Progenitor cell of endocrine pancreas (in vitro differentiated cells): ENCODE results near the gene ZBTB5. TPM values are rescaled to one million over a fixed set of nuclear protein-coding genes. Genes with fewer than 3 reads are reported as not detected.

Experiments used
- DNase-seq: peaks from one replicate; pipeline ENCODE4 v3.0.0; 2021; ENCODE audit warnings: low spot score; ENCODE audit not compliant: unreplicated experiment
- H3K27ac Mint-ChIP-seq: 2 replicates; pipeline ENCODE4 v1.8.0; 2021; ENCODE audit warnings: mild to moderate bottlenecking, moderate library complexity, mixed read lengths
- H3K27me3 Mint-ChIP-seq: 2 replicates; pipeline ENCODE4 v1.8.0; 2021; ENCODE audit warnings: mixed read lengths
- H3K36me3 Mint-ChIP-seq: 2 replicates; pipeline ENCODE4 v1.8.0; 2022; ENCODE audit warnings: mixed read lengths; ENCODE audit not compliant: insufficient read depth
- H3K4me1 Mint-ChIP-seq: 2 replicates; pipeline ENCODE4 v1.8.0; 2021; ENCODE audit warnings: low read depth, mixed read lengths
- H3K4me3 Mint-ChIP-seq: 2 replicates; pipeline ENCODE4 v1.8.0; 2021; ENCODE audit warnings: low read depth, mild to moderate bottlenecking, moderate library complexity, mixed read lengths
- H3K9me3 Mint-ChIP-seq: 2 replicates; pipeline ENCODE4 v1.8.0; 2021; ENCODE audit warnings: low read depth, mixed read lengths
- total RNA-seq: library from RNA; stranded (reverse); gene quantifications from 2 replicates; pipeline ENCODE4 v1.2.1, GENCODE V29; 2021
- TF ChIP-seq, protein P1 (sequence below): fragments of 200-600 bp; sonication (generic); IDR thresholded peaks from one replicate; pipeline ENCODE4 v1.5.0; 2021; ENCODE audit warnings: antibody characterized with exemption, mild to moderate bottlenecking; ENCODE audit not compliant: unreplicated experiment

ZBTB5 gene
- total RNA-seq, 1 donor from 2014 or later = 21.2 TPM

DNA sequence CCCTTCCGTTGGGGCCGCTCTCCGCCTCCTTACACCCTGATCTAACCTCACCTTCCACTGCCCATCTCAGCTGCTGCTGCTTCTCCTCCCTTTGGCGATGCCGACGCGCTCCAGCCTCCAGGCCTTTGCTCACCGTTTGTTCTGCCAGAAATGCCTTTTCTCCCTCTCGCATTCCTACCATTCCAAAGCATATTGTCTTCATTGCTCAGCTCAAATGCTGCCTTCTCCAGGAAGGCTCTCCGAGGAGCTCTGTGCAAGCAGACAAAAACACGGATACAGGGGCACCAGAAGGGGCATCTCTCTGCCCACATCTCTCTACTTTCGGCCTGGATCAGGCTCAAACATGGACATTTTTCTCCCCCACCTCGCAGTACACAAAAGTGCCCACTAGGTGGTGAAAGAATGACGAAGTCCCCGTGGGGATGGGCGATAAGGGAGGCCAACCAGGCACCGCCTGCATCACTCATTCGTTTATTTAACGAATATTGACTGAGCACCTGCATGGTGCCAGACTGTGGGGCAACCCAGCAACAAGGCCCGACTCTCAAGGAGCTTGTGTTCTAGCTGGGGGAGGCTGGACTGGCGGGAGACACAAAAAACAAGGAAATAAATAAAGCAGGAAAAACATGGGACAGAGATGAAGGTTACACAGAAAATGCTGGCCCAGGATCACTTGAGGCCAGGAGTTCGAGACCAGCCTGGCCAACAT is 50.1 kb downstream of the ZBTB5 start:
- Mint-ChIP-seq H3K27ac (peak overlapping the region; percentile 92), H3K36me3 (no peaks in the 10 kb centered on the region), H3K4me1 (peaks cover 8% of the 10 kb centered on the region), H3K9me3 (no peaks in the 10 kb centered on the region), H3K4me3 (no peak overlapping the region), H3K27me3 (peaks cover 8% of the 10 kb centered on the region)
- TF ChIP-seq, protein P1, sequence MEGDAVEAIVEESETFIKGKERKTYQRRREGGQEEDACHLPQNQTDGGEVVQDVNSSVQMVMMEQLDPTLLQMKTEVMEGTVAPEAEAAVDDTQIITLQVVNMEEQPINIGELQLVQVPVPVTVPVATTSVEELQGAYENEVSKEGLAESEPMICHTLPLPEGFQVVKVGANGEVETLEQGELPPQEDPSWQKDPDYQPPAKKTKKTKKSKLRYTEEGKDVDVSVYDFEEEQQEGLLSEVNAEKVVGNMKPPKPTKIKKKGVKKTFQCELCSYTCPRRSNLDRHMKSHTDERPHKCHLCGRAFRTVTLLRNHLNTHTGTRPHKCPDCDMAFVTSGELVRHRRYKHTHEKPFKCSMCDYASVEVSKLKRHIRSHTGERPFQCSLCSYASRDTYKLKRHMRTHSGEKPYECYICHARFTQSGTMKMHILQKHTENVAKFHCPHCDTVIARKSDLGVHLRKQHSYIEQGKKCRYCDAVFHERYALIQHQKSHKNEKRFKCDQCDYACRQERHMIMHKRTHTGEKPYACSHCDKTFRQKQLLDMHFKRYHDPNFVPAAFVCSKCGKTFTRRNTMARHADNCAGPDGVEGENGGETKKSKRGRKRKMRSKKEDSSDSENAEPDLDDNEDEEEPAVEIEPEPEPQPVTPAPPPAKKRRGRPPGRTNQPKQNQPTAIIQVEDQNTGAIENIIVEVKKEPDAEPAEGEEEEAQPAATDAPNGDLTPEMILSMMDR = peak; percentile 81
- peak; percentile 67 for DNase-seq

DNA sequence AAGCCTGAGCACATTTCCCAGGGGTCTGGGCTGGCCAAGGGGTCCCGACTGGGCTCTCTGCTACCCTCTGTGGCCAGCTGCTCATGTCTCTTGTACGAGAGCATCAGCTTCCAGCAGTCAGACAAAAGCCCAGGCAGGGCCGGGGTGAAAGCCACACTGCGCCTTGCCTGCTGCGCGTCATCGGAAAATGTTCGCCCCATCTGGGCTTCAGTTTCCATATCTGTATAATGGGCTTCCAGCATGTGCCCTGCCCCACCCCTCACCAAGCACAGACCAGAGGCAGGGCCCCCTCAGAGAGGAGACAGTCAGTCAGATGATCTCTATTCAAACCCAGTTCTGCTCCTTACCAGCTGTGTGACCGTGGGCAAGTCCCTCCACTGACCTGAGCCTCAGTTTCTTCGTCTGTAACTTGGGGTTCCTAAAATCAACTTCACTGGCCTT is 50.7 kb downstream of the ZBTB5 start:
- Mint-ChIP-seq H3K27ac (peak overlapping the region; percentile 73), H3K4me1 (peaks cover 8% of the 10 kb centered on the region), H3K36me3 (no peaks in the 10 kb centered on the region), H3K4me3 (no peak overlapping the region), H3K9me3 (no peaks in the 10 kb centered on the region), H3K27me3 (peaks cover 8% of the 10 kb centered on the region)
- DNase-seq = no peak
- TF ChIP-seq, protein P1 = no peak

DNA sequence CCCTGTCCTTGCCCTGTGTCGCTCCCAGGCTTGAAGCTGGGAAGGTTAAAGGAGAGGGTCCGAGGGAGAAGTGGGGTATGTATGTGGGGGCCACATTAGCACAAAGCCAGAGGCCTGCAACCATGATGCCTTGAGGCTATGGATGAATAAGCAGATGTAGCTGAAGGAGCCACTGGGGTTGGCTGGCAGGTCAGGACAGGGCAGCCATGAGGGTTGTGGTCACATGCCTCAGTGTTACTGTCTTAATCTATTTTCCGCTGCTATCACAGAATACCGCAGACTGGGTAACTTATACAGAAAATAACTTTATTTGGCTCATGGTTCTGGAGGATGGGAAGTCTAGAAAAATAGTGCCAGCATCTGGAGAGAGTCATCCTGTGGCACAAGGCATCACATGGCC is 51.9 kb downstream of the ZBTB5 start:
- TF ChIP-seq, protein P1 = no peak
- Mint-ChIP-seq H3K27ac (no peak overlapping the region), H3K27me3 (peaks cover 8% of the 10 kb centered on the region), H3K4me3 (no peak overlapping the region), H3K36me3 (no peaks in the 10 kb centered on the region), H3K9me3 (no peaks in the 10 kb centered on the region), H3K4me1 (peaks cover 8% of the 10 kb centered on the region)
- DNase-seq = no peak

DNA sequence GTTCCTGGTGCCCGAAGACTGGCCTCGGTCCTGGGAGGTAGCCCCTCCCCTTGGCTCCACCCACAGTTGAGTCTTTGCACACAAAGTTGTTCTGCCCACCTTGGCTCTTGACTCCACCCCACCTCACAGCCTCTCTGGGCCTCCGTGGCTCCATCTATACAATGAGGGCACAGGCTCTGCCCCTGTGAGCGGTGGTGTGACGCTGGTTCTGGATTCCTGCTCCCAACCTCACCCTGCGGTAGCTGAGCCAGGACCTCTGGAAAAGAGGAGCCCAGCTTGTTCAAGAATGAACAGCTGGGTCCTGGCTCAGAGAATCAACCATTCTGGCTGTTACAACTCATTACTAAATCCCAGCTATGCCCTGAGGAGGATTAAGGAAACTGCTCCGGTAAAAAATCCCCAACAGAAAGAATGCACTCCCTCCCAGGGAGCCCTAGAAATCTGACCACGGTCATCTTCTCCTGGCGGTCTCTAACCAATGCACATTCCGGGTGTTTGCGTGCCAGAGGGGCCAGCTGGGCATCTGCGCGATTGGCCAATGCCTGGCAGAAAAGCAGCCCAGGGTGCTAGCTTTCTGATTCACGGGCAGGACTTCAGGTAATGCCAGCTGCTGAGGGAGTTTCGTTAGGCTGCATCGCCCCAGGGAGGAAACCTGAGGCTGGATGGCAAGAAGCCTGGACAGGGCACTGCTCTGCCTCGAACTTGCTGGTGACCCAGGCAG is 52.7 kb downstream of the ZBTB5 start:
- DNase-seq = no peak
- Mint-ChIP-seq H3K27ac (no peak overlapping the region), H3K4me3 (no peak overlapping the region), H3K9me3 (no peaks in the 10 kb centered on the region), H3K27me3 (peaks cover 8% of the 10 kb centered on the region), H3K4me1 (peaks cover 8% of the 10 kb centered on the region), H3K36me3 (no peaks in the 10 kb centered on the region)
- TF ChIP-seq, protein P1 = no peak

DNA sequence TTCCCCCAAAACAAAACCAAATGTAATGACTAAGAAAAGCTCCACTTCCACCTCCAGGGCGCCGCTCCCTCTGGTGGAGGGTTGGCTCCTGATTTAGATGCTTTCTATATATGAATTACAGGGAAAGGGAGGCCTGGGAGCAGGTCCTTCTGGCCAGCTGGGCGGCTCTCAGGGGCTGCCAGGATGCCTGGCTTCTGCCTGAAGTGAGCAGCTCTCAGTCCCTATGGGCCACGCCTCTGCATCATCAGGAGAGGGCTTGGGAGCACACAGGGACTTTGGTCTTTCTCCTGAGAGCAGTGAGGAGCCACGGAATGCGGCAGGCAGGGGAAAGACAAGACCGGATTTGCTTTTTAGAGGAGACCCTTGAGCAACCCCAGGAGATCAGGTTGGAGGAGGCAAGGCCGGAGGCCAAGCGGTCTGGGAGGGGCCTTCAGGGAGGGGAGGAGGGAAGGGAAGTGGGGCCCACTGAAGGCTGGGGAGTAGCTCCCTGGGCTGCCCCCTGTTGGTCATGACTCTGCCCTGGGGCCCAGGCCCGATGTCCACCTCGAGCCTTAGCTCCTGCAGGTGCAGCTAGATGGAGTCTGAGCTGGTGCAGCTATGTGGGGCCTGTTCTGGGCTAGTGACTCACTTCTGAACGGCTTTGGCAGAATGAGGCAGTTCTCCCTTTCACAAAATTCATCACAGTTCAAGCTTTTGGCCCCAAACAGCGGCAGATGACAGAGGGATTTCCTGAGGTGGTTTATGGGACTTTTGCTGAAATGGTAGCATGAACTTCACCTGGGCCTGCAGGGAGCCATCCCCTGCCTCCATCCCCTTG is 54.1 kb downstream of the ZBTB5 start:
- TF ChIP-seq, protein P1 = peak; percentile 39
- H3K36me3 Mint-ChIP-seq = no peaks in the 10 kb centered on the region

More for the DNA sequence above, 54.1 kb downstream of the ZBTB5 start:
- H3K27ac Mint-ChIP-seq = no peak overlapping the region
- H3K4me3 Mint-ChIP-seq = no peak overlapping the region
- peaks cover 16% of the 10 kb centered on the region for H3K4me1 Mint-ChIP-seq
- no peaks in the 10 kb centered on the region for H3K9me3 Mint-ChIP-seq
- peaks cover 8% of the 10 kb centered on the region for H3K27me3 Mint-ChIP-seq
- no peak for DNase-seq
